Ecto neural progenitor cell (in vitro differentiated cells): ENCODE results near the gene DHRS12.
A peak's percentile ranks its signal among the peaks of the same experiment; 100 is the strongest.

Experiments used
- DNase-seq: peaks from one replicate; pipeline ENCODE4 v3.0.0-alpha.2; 2018; ENCODE audit warnings: low spot score

Gene DHRS12

GRCh38 chr13:51781246-51782022 is 22.5 kb downstream of the DHRS12 start:
- DNase-seq = no peak

DNA sequence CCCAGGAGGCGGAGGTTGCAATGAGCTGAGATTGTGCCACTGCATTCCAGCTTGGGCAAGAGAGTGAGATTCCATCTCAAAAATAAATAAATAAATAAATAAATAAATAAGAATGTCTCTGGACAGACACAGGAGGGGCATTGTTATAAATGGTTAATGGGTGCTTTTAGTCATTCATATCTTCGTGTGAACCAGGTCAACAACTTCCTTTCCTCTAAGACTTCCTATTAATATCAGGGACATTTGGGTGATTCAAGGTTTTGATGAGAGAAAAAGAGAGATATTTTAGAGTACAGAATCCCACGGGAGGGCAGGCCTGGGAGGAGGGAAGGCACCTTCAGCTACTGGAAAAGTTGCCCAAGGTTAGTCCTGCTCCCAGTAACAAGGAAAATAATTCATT is 23.9 kb downstream of the DHRS12 start:
- no peak for DNase-seq

- no peak for DNase-seq
Observed at GRCh38 chr13:51778392-51778791, 25.6 kb downstream of the DHRS12 start.

- no peak for DNase-seq
Observed at GRCh38 chr13:51777921-51778320, 26.0 kb downstream of the DHRS12 start.

GRCh38 chr13:51776179-51776578 is 27.8 kb downstream of the DHRS12 start:
- DNase-seq = no peak

- DNase-seq = no peak
Observed at GRCh38 chr13:51773515-51773914, 30.4 kb downstream of the DHRS12 start.

GRCh38 chr13:51772781-51773180 is 31.2 kb downstream of the DHRS12 start:
- no peak for DNase-seq

DNA sequence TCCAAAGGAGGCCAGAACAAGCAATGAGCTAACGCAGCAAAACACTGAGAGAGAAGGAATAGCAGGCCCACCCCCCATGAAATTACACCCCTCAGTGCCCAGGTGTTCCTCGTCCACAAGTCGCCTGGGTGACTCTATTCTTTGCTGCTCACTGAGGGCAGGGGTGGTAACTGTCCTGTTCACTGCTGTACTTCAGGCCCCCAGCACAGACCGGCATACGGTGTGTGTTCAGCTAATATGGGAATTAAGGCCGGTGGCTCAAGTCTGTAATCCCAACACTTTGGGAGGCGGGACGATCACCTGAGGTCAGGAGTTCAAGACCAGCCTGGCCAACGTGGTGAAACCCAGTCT is 31.9 kb downstream of the DHRS12 start:
- DNase-seq = no peak

DNA sequence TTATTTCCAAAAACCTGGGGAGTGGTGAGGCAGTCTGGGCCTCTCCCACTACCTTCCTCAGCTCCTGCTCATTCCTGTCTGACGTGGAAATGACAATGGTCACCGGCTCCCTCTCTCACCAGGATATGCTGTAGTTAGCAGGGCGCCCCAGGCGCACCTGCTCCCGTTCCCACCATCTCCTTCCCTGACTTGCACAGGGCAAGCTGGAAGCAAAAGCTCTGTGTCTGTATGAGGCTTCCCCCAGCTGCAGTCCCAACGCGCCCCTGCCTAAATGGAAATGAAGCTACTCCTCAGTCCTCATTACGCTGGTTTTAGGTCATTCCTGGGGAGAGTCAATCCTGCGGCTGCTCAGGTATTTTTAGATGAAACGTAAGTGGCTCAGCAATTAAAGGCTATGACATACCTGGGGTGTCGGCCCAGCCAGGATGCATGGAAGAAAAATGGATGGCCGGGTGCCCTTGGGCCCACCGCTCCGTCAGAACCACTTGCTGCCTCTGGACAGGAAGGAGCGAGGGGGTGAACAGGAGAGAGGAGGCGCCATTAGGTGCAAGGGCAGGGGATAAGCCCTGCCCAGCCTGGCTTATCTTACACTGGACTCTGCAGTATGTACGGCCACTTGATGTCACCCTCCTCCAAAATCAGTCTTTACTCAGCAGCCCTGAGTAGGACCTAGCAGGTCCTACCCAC is 32.4 kb downstream of the DHRS12 start:
- no peak for DNase-seq

DNA sequence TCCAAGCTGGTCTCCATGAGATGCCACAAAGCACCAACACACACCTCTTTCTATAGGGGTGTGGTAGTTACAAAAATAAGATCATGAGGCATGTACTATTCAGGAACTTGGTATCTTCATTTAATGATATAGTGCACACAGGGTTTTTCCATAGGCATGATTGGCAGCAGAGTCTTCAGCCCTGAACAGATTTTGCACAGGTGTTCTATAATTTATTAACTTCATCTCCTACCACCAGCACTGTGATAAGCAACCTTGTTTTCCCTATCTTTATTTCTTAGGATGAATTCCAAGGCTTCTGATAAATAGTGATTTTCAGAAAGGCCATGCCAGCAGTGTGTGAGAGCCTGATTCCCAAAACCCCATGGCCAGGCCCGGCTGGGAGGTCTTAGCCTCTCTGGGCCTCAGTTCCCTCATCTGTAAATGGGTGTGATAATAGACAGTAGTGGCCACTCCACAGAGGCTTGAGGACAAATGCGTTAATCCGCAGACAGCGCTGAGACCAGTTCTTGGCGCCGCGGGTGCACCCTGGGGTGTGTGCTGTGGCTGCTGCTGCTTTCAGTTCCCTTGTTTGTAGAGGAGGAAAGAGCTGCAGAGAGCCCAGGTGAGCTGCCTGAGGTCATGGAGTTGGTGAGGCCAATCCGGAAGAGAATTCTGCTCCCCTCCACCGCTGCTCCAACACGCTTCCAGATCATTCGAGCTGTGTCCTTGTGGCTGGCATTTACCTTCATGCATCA is 33.1 kb downstream of the DHRS12 start:
- DNase-seq = no peak

- DNase-seq = no peak
Observed at GRCh38 chr13:51770160-51770559, 33.8 kb downstream of the DHRS12 start.

GRCh38 chr13:51769455-51770127 is 34.4 kb downstream of the DHRS12 start:
- no peak for DNase-seq

GRCh38 chr13:51768976-51769375 is 35.0 kb downstream of the DHRS12 start:
- no peak for DNase-seq

DNA sequence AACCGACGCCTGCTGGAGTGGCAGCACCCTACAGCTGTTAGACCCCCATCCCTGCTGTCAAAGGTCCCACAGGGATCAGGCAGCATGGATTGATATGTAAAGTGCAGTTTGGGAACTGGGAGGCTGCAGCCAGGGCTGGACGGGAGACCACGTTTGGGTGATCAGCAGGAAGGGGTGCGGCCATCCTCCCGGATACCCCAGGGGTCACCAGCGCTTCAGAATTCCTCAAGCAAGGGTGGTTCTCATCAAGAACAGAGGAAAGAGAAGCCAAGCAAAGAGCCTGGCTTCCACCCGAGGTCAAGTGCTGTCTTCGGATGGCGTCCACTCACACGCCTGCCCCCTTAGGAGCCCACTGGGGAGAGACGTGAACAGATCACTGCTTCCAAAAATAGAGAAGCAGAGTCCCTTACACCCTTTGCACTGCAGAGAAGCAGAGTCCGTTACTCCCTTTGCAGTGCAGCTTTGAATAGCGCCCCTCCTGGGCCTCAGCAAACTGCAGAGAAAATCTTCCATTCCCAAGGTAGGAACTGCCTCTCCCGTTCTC is 35.5 kb downstream of the DHRS12 start:
- peak; percentile 69 for DNase-seq

- no peak for DNase-seq
Observed at GRCh38 chr13:51767100-51767499, 36.9 kb downstream of the DHRS12 start.

DNA sequence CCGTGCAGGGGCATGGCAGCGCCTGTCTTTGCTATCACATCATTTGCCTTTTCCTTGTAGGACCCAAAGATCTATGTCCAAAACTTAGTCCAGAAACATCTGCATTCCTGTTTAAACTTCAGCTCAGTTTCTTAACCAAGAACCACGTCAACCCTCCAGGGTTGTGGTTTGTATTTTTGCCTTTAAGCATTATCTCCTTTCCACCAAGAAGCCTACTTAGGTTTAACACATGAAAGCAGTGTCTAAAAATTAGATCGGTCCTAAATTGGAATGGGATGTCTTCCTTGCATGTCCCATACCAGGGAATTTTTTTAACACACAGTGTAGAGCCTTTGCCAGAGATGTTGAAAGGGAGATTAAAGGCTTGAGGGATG is 38.8 kb downstream of the DHRS12 start:
- DNase-seq = no peak

DNA sequence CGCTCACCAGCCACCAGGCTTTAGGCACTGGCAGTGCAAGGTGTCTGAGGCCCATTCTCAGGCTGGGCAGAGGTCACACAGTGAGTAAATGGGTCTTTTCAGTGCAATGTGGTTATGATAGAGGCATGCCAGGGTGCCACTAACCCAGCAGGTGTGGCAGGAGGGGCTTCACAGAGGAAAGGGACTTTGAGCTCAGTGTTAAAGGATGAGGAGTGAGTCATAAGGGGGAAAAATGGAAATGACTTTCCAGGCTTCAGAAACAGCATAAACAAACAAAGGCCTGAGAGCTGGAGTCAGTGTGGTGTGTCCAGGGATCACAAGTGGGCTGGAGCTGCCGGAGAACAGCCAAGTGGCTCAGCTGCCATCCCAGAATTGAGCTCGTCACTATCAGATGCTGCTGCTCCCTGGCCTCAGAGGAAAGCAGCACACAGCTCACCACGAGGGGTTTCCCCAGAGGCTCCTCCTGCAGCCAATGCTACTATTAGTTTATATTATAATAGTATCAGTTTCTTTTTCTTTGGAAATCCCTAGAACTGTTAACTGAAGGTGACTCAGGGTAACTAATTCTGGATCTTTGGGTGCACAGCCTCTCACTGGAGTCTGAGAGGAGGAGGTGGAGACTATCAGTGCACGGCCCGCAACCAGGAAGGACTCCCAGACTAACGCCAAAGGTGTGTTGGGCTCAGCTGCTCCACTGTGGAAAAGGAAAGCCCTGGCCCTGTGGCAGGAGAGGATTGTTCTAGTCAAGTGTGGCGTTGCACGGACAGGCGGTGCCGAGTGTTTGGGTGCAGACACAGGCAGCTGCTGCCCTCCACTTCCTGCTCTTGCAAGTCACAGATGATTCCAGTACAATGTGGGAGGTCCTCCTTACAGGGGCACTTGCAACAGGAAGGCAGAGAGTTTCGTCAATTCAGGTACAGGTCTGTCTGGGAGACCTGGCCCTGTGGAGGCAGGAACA is 39.5 kb downstream of the DHRS12 start:
- DNase-seq = no peak

GRCh38 chr13:51763486-51763885 is 40.5 kb downstream of the DHRS12 start:
- no peak for DNase-seq

DNA sequence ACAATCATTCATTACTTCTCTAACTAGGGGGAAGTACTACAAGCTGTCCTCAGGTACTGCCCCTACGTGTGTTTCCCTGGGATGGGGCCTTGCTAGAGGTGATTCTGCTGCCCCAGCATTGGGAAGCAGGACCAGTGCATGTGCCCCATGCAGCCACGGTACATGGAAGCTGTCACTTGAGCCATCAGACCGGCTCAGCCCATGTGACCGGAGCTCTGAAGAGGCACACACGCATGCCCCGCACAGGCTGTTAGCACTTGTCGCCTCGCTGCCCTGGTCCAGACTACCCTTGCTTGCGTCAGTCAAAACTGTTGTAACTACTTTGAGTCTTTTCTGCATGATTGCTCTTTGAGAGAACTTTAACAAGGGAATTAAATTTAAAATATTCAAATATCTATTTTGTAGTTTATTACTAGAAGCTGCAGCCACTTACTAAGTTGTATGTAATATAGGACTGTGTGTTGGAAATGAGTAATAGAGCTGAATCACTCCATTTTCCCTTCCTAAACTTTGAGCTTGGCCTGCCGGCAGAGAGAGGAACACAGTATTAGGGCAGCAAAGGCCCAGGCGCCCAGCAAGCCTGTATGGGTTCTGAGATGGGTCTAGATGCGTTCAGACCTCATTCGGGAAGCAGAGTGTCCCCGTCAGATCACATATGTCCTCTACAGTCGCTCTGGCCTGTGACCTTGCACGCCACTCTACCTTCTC is 42.2 kb downstream of the DHRS12 start:
- DNase-seq = no peak

DNA sequence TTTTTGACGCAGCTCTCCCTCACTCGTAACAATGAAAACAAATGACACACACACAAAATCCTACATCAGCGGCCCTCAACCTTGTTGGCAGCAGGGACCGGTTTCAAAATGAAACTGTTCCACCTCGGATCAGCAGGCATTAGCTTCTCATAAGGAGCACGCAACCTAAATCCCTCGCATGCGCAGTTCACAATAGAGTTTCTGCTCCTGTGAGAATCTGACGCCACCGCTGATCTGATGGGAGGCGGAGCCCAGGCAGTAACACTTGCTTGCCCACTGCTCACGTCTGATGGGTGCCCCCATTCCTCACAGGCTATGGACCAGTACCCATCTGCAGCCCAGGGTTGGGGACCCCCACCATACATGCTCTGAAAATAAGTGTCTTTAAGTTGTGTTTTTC is 43.4 kb downstream of the DHRS12 start:
- DNase-seq = no peak

DNA sequence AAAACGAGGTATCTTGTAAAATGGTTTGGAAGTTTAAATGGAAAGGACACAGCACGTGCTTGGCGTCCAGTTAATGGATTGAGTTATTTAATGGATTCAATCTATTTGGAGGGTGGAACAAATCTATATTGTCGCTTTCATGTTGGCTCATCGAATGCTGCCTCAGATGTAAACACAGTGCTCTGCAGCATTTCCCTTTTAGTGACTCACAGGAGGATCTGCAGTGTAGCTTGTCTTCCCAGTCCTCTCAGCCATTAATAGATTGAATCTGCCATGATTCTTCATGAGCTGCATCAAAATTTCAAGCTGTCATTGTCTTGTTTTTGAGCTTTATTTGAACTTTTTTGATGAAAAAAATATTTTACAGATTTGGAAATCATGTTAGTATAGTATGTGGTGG is 44.7 kb downstream of the DHRS12 start:
- no peak for DNase-seq
